Measurements from ENCODE around the gene NFAT5.
A peak's percentile ranks its signal among the peaks of the same experiment; 100 is the strongest.
"Not testable (repeated sequence)": the region's sequence is repeated elsewhere in the genome, so short reads cannot be mapped to it uniquely, and the experiment has no call there.

NFAT5 gene

GRCh38 chr16:69595127-69596036 is 29.6 kb downstream of the NFAT5 start:
- no peak for DNase-seq

- DNase-seq = no peak
These were observed 31.0 kb downstream of the NFAT5 start for GRCh38 chr16:69596801-69597200.

- no peak for DNase-seq
These were observed 32.3 kb downstream of the NFAT5 start for GRCh38 chr16:69598045-69598444.

GRCh38 chr16:69599731-69600130 is 34.0 kb downstream of the NFAT5 start:
- no peak for DNase-seq

GRCh38 chr16:69600202-69600601 is 34.4 kb downstream of the NFAT5 start:
- no peak for DNase-seq

GRCh38 chr16:69601250-69601649 is 35.5 kb downstream of the NFAT5 start:
- DNase-seq = no peak

GRCh38 chr16:69606985-69607384 is 41.2 kb downstream of the NFAT5 start:
- DNase-seq = no peak

- DNase-seq = no peak
These were observed 41.9 kb downstream of the NFAT5 start for GRCh38 chr16:69607674-69608073.

- no peak for DNase-seq
These were observed 44.6 kb downstream of the NFAT5 start for GRCh38 chr16:69610356-69610755.

- DNase-seq = peak in 1 of 3 experiments; percentile 48
These were observed 45.4 kb downstream of the NFAT5 start for GRCh38 chr16:69611103-69611640.

GRCh38 chr16:69613378-69614154 is 47.8 kb downstream of the NFAT5 start:
- DNase-seq = peak in 1 of 3 experiments; percentile 13

GRCh38 chr16:69615528-69615927 is 49.8 kb downstream of the NFAT5 start:
- DNase-seq = no peak

- no peak for DNase-seq
These were observed 50.3 kb downstream of the NFAT5 start for GRCh38 chr16:69616082-69616481.

- no peak for DNase-seq
These were observed 52.5 kb downstream of the NFAT5 start for GRCh38 chr16:69618307-69618706.

GRCh38 chr16:69618721-69619120 is 53.0 kb downstream of the NFAT5 start:
- no peak for DNase-seq

GRCh38 chr16:69619514-69619913 is 53.7 kb downstream of the NFAT5 start:
- peak in 1 of 3 experiments; percentile 4 for DNase-seq

- no peak for DNase-seq
These were observed 54.8 kb downstream of the NFAT5 start for GRCh38 chr16:69620573-69620972.

- no peak for DNase-seq
These were observed 55.5 kb downstream of the NFAT5 start for GRCh38 chr16:69621225-69621624.

GRCh38 chr16:69626256-69626655 is 60.5 kb downstream of the NFAT5 start:
- no peak for DNase-seq

GRCh38 chr16:69632828-69633227 is 67.1 kb downstream of the NFAT5 start:
- DNase-seq = no peak

- no peak for DNase-seq
These were observed 67.6 kb downstream of the NFAT5 start for GRCh38 chr16:69633375-69633774.

GRCh38 chr16:69636563-69637146 is 70.9 kb downstream of the NFAT5 start:
- DNase-seq = not testable (repeated sequence)

GRCh38 chr16:69637206-69637865 is 71.6 kb downstream of the NFAT5 start:
- not testable (repeated sequence) for DNase-seq
